ENCODE measurements around the gene ZCCHC24. TPM values are rescaled to one million over a fixed set of nuclear protein-coding genes. Genes with fewer than 3 reads are reported as not detected.
A peak's percentile ranks its signal among the peaks of the same experiment; 100 is the strongest.

ZCCHC24 gene
- total and polyA plus RNA-seq, 10 donors, result 4.9 to 34.1 (median 23.7) TPM

GRCh38 chr10:79487296-79488194, 42.1 kb upstream of the ZCCHC24 start:
- H3K9me3 ChIP-seq, result no peaks in the 10 kb centered on the region
- intact Hi-C loops (cut with DNase I; ENCODE audit: low total_unique reads), result no loop called here
- peaks cover 0 to 17% (median 2%) of the 10 kb centered on the region in 6 donors for H3K4me1 ChIP-seq
- WGBS, 5 donors, result 59 to 79% (median 63%) methylated on average over 6 to 10 of the region's 10 CpGs
- no peaks in the 10 kb centered on the region for H3K27me3 ChIP-seq (replicated peaks in 1 of 7)
- TF ChIP-seq POLR2AphosphoS5 (IDR thresholded peaks at IDR 0.05) (no peak), CTCF (IDR thresholded peaks at IDR 0.05 in 8 of 11, conservative IDR thresholded peaks at IDR 0.05 in 3 of 11) (peak; percentile 48 to 82 (median 70)), POLR2A (IDR thresholded peaks at IDR 0.05) (no peak)
- H3K36me3 ChIP-seq, result no peaks in the 10 kb centered on the region
- DNase-seq, result peak; percentile 81
- peak overlapping the region in 4 of 8 donors; percentile 24 to 62 (median 42) for H3K27ac ChIP-seq
- no peak overlapping the region for H3K4me3 ChIP-seq

DNA sequence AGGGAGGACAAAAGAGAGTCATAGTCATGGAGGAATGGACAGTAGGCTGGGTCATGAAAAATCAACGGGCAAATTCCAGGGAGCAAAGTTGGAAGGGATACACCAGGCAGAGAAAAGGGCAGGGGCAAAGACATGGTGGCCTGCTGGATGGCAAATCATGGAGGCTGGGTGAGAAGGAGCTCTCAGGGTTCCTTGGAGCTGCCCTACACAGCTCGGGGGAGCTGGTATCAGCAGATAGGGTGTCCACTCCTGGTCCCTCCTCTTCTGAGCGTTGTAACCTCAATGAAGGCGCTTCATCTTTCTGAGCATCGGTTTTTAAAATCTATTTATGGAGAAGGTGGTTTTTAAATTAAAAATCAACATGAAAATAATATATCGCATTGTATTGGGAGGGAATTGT, 39.1 kb upstream of the ZCCHC24 start:
- no peak overlapping the region for H3K4me3 ChIP-seq
- no peaks in the 10 kb centered on the region for H3K36me3 ChIP-seq
- peak overlapping the region in 2 of 8 donors; percentile 47 to 51 for H3K27ac ChIP-seq
- TF ChIP-seq CTCF (IDR thresholded peaks at IDR 0.05 in 8 of 11, conservative IDR thresholded peaks at IDR 0.05 in 3 of 11), result no peak
- TF ChIP-seq POLR2A (IDR thresholded peaks at IDR 0.05), result no peak
- no peak for TF ChIP-seq POLR2AphosphoS5 (IDR thresholded peaks at IDR 0.05)
- DNase-seq, result no peak
- no peaks in the 10 kb centered on the region for H3K27me3 ChIP-seq (replicated peaks in 1 of 7)
- intact Hi-C loops (cut with DNase I; ENCODE audit: low total_unique reads), result loop anchor here (5.0 kb wide), 1 partner anchor 112 kb away; no protein-coding TSS in a partner anchor
- 82 to 94% (median 87%) methylated on average over 6 of the region's 6 CpGs for WGBS, 5 donors
- no peaks in the 10 kb centered on the region for H3K9me3 ChIP-seq
- peaks cover 0 to 17% (median 2%) of the 10 kb centered on the region in 6 donors for H3K4me1 ChIP-seq

DNA sequence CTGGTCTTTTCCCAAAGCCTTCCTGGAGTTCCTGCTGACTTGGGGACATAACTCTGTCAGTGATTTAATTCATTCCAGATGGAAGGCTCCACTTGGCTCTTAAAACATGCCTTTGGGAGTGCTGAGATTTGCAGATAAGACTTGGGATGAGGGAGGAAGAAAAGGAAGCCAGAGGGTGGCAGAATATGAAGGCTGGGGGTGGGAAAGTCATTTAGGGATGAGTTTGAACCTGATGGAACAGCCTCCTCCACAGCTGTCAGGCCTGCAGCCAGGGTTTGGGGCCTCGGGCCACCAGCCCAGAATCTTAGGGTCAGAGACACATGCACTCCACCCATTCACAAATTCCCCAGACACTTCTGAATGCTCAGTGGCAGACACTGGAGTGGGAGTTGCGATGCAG, 38.5 kb upstream of the ZCCHC24 start:
- Histone ChIP-seq H3K27ac (peak overlapping the region in 4 of 8 donors; percentile 16 to 61 (median 50)), H3K36me3 (no peaks in the 10 kb centered on the region), H3K4me3 (no peak overlapping the region), H3K4me1 (peaks cover 0 to 17% (median 2%) of the 10 kb centered on the region in 6 donors), H3K9me3 (no peaks in the 10 kb centered on the region), H3K27me3 (replicated peaks in 1 of 7) (peaks cover 0 to 1% (median 0%) of the 10 kb centered on the region in 7 donors)
- 61 to 77% (median 75%) methylated on average over 2 of the region's 2 CpGs for WGBS, 5 donors
- DNase-seq, result no peak
- intact Hi-C loops (cut with DNase I; ENCODE audit: low total_unique reads), result loop anchor here (5.0 kb wide), 1 partner anchor 112 kb away; no protein-coding TSS in a partner anchor
- peak in 2 of 3 donors; percentile 47 to 59 for TF ChIP-seq POLR2AphosphoS5 (IDR thresholded peaks at IDR 0.05)
- TF ChIP-seq CTCF (IDR thresholded peaks at IDR 0.05 in 8 of 11, conservative IDR thresholded peaks at IDR 0.05 in 3 of 11), result no peak

DNA sequence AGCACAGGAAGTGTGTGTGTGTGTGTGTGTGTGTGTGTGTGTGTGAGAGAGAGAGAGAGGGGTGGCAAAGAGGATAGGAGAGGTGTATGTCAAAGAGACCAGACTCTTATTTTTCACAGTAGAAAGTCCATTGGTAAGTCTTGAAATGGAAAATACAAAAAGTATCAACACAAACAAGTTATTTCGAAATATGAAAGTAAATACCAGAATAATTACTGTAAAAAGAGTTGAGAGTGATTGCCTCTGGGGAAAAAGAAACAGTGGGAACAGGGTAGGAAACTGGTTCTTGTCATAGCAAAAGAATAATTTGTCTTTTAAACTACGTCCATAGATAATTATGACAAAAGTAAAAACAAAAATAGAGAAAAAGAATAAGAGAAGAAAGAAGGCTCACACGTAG, 37.9 kb upstream of the ZCCHC24 start:
- whole genome bisulfite sequencing, 5 donors, result 60 to 86% (median 74%) methylated on average over 3 of the region's 3 CpGs
- intact Hi-C loops (cut with DNase I; ENCODE audit: low total_unique reads), result loop anchor here (5.0 kb wide), 1 partner anchor 111 kb away; no protein-coding TSS in a partner anchor
- peak overlapping the region in 5 of 8 donors; percentile 16 to 61 (median 47) for H3K27ac ChIP-seq

More for the DNA sequence above, 37.9 kb upstream of the ZCCHC24 start:
- peaks cover 0 to 17% (median 2%) of the 10 kb centered on the region in 6 donors for H3K4me1 ChIP-seq
- no peaks in the 10 kb centered on the region for H3K9me3 ChIP-seq
- no peaks in the 10 kb centered on the region for H3K36me3 ChIP-seq
- TF ChIP-seq POLR2AphosphoS5 (IDR thresholded peaks at IDR 0.05), result no peak
- no peak for TF ChIP-seq POLR2A (IDR thresholded peaks at IDR 0.05)
- TF ChIP-seq CTCF (IDR thresholded peaks at IDR 0.05 in 8 of 11, conservative IDR thresholded peaks at IDR 0.05 in 3 of 11), result no peak
- no peak for DNase-seq
- H3K27me3 ChIP-seq (replicated peaks in 1 of 7), result peaks cover 0 to 6% (median 0%) of the 10 kb centered on the region in 7 donors
- H3K4me3 ChIP-seq, result no peak overlapping the region
